Lower lobe of right lung (tissue), 2 donors: ENCODE results near the gene TMSB4X. TPM values are rescaled to one million over a fixed set of nuclear protein-coding genes. Genes with fewer than 3 reads are reported as not detected.

ENCODE experiments used
- ATAC-seq, 2 donors: fragments of 200-7000 bp; cut with Tn5 transposase; one replicate each; pipeline ENCODE4 v1.9.1; 2020 to 2022; ENCODE audit warnings: mild to moderate bottlenecking in 2 of 2, moderate library complexity in 2 of 2
- DNase-seq: peaks from one replicate; pipeline ENCODE4 v3.0.0-alpha.2; 2020
- H3K27ac ChIP-seq: fragments of 200-600 bp; one replicate; pipeline ENCODE4 v1.8.0; 2022
- H3K27me3 ChIP-seq: fragments of 200-600 bp; one replicate; pipeline ENCODE4 v1.8.0; 2022; ENCODE audit warnings: low read depth
- H3K36me3 ChIP-seq: fragments of 200-600 bp; one replicate; pipeline ENCODE4 v1.8.0; 2022; ENCODE audit warnings: mild to moderate bottlenecking
- H3K4me1 ChIP-seq: fragments of 200-600 bp; one replicate; pipeline ENCODE4 v1.8.0; 2022
- H3K4me3 ChIP-seq: fragments of 200-600 bp; one replicate; pipeline ENCODE4 v1.8.0; 2022; ENCODE audit warnings: mild to moderate bottlenecking
- H3K9me3 ChIP-seq: fragments of 200-600 bp; one replicate; pipeline ENCODE4 v1.8.0; 2022
- intact Hi-C: fragments of 100-400 bp; cut with DNase I; formaldehyde crosslinking; loops from one replicate; pipeline ENCODE4 v1.11.0; 2022
- total RNA-seq: library from RNA; stranded (reverse); fragmentation: NEBNext Ultra II Directional; extraction: Animal tissue kit (Norgen Biotek cat#: 25700); gene quantifications from one replicate; pipeline ENCODE4 v1.2.1, GENCODE V29; 2021
- TF ChIP-seq, protein P1 (sequence below): fragments of 200-600 bp; IDR thresholded peaks from one replicate; pipeline ENCODE4 v1.8.0; 2022; ENCODE audit warnings: antibody characterized with exemption, mild to moderate bottlenecking
- donor health status: DM: no; HTN: yes; CAD: no; lungs with severe emphysema.

TMSB4X gene
- total RNA-seq, 1 donor from 2014 or later = 4,922 TPM

DNA sequence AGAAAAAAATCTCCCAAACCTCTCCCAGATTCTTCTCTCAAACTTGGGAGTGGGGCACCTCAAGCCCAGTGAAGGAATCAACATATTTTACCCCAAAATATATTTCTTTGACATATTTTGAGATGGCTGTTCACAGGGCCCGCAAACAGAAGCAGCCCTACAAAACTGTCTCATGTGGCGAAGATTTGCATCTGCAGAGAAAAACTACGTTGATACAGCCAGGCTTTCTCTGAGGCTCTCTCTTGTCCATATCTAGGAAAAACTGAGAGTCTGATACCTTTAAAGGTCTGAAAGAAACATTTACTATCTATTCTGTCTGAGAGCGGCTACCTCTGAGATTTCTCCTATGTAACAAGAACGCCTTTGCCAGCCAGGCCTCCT lies 23.3 kb upstream of the TMSB4X start:
- no peaks in the 10 kb centered on the region for H3K36me3 ChIP-seq
- intact Hi-C loops = no loop called here
- H3K27ac ChIP-seq = peak overlapping the region; percentile 80
- H3K4me3 ChIP-seq = no peak overlapping the region
- no peaks in the 10 kb centered on the region for H3K9me3 ChIP-seq
- peaks cover 39% of the 10 kb centered on the region for H3K4me1 ChIP-seq
- no peaks in the 10 kb centered on the region for H3K27me3 ChIP-seq
- DNase-seq (no peak), ATAC-seq (no peak)
- TF ChIP-seq, protein P1, sequence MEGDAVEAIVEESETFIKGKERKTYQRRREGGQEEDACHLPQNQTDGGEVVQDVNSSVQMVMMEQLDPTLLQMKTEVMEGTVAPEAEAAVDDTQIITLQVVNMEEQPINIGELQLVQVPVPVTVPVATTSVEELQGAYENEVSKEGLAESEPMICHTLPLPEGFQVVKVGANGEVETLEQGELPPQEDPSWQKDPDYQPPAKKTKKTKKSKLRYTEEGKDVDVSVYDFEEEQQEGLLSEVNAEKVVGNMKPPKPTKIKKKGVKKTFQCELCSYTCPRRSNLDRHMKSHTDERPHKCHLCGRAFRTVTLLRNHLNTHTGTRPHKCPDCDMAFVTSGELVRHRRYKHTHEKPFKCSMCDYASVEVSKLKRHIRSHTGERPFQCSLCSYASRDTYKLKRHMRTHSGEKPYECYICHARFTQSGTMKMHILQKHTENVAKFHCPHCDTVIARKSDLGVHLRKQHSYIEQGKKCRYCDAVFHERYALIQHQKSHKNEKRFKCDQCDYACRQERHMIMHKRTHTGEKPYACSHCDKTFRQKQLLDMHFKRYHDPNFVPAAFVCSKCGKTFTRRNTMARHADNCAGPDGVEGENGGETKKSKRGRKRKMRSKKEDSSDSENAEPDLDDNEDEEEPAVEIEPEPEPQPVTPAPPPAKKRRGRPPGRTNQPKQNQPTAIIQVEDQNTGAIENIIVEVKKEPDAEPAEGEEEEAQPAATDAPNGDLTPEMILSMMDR = no peak

DNA sequence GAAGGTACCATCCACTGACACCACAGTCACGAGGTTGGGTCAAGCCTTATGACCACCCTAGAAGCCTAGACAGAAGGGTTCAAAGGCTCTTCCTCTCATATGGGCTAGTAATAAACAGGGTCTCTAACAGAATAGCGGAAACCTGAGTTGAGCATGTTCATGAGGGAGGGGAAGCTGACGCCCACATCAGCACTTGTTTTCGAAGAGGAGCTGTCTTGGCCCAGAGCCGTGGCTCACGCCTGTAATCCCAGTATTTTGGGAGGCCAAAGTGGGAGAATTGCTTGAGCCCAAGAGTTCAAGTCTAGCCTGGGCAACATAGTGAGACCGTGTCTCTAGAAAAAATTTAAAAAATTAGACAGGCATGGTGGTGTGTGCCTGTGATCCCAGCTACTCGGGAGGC lies 21.5 kb upstream of the TMSB4X start:
- no peak for ATAC-seq

DNA sequence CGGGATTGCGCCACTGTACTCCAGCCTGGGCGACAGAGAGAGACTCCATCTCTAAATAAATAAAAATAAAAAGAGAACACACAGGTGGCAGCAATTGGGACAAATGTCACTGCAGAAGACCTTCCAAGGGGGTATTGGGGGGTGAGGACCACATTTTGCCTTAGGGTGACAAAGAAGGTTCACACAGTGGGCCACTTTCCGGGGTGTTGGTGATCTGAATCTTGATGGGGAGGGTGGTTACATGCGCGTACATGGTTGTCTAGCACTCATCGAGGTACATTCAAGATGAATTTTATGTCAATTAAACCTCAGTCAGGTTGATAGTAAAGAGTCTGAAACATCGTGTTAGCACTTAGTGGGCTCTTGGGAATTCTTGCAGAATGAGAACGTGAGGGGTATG lies 20.5 kb upstream of the TMSB4X start:
- peaks cover 23% of the 10 kb centered on the region for H3K4me1 ChIP-seq
- no peaks in the 10 kb centered on the region for H3K27me3 ChIP-seq
- intact Hi-C loops = no loop called here
- TF ChIP-seq, protein P1 = no peak
- H3K4me3 ChIP-seq = no peak overlapping the region
- H3K36me3 ChIP-seq = no peaks in the 10 kb centered on the region
- peak overlapping the region; percentile 86 for H3K27ac ChIP-seq
- DNase-seq (no peak), ATAC-seq (no peak)
- H3K9me3 ChIP-seq = no peaks in the 10 kb centered on the region

More for the DNA sequence above, 21.5 kb upstream of the TMSB4X start:
- no peak for DNase-seq
- Histone ChIP-seq H3K4me1 (peaks cover 30% of the 10 kb centered on the region), H3K9me3 (no peaks in the 10 kb centered on the region), H3K27ac (no peak overlapping the region), H3K4me3 (no peak overlapping the region), H3K36me3 (no peaks in the 10 kb centered on the region), H3K27me3 (no peaks in the 10 kb centered on the region)
- TF ChIP-seq, protein P1 = no peak
- intact Hi-C loops = no loop called here

DNA sequence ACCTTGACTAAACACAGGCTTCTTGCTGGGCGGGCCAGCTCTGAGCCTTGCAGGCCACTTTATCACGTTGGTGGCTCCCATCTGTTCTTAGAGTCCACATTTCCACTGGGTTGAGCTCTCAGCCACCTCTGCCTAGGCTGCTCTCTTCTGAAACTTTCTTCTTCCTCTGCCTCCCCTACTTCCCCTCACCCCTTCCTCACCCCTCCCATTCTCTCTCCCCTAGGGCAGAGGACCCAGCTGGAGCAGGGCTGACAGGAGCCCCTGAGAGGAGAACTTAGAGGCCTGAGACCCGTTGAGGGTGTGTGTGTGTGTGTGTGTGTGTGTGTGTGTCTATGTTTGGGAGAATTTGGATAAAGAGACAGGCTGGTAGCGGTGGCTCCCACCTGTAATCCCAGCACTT lies 19.9 kb upstream of the TMSB4X start:
- no peaks in the 10 kb centered on the region for H3K36me3 ChIP-seq
- no peaks in the 10 kb centered on the region for H3K27me3 ChIP-seq
- TF ChIP-seq, protein P1 = no peak
- DNase-seq (no peak), ATAC-seq (no peak)
- H3K4me3 ChIP-seq = no peak overlapping the region
- H3K9me3 ChIP-seq = no peaks in the 10 kb centered on the region
- peak overlapping the region; percentile 86 for H3K27ac ChIP-seq
- H3K4me1 ChIP-seq = peaks cover 17% of the 10 kb centered on the region
- intact Hi-C loops = no loop called here

DNA sequence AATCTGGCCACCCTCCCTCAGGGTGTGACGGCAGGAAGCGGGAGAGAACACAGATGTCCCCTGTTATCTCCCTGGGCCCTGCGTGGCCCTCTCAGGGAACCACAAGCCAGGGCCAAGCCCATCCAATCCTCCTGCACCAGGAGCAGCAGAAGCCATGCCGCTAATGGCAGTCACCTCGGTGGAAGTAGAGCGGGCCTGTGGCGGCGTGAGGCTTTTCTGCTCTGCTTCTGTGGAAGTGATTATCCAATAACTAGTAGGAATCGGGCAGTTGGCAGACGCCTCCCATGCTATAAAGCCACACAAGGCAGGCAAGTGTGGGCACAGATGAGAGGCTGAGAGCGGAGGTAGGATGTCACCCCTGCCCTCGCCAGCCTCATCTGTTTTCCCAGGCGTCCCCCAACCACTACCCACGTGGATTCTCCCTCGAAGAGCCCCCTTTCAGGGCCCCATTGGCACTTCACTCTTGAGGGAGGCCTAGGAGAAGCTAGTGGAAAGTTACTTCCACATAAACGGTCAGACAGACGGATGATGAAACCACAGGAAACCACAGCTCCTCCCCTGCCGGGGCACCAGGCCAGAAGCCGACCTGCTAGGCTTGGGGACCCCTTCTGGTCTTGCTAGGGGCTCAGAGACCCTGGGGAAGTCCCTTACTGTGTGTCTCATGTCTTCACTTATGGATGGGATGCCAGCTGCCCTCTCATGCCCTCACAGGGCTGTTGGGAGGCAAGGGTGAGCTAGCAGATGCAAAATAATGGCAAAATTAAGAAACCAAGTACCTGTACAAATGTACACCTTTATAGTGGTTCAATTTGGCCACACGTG lies 18.8 kb upstream of the TMSB4X start:
- Histone ChIP-seq H3K36me3 (no peaks in the 10 kb centered on the region), H3K4me3 (peak overlapping the region; percentile 28), H3K27me3 (no peaks in the 10 kb centered on the region), H3K4me1 (peaks cover 17% of the 10 kb centered on the region), H3K9me3 (no peaks in the 10 kb centered on the region), H3K27ac (peak overlapping the region; percentile 86)
- peak; percentile 87 to 89 for ATAC-seq
- TF ChIP-seq, protein P1 = no peak
- intact Hi-C loops = no loop called here
- peak; percentile 79 for DNase-seq
